ENCODE data around the gene FOXG1. TPM values are rescaled to one million over a fixed set of nuclear protein-coding genes. Genes with fewer than 3 reads are reported as not detected.
A peak's percentile ranks its signal among the peaks of the same experiment; 100 is the strongest.

FOXG1 gene
- total and polyA plus RNA-seq, 8 donors, result not detected

DNA sequence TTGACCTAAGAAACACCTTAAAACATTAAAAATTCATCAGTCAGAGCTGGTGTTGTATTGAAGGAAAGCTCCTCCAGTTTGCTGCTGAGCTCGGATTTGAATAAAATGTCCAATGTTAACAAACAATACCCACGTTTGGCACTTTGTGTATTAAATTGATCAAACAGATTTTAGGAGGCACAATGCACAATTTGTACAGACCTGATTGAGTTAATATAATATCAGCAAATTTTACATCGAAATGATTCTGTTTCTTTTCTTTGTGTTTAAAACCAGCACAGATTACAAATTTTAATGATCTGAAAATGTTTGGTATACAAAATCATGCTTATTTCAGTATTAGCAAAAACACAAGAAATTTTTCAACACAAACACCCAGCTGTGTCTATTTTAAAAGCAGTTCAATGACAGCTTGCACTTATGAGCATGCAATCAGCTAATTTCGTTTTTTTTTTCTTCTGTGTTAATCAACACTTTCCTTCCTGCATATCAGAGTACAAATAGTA is 2.8 kb upstream of the FOXG1 start:
- Histone ChIP-seq H3K4me3 (no peak overlapping the region), H3K27ac (no peak overlapping the region), H3K36me3 (no peaks in the 10 kb centered on the region), H3K9me3 (no peaks in the 10 kb centered on the region), H3K27me3 (peaks cover under 1 to 70% (median 27%) of the 10 kb centered on the region in 4 donors), H3K4me1 (peaks cover 0 to 4% (median 0%) of the 10 kb centered on the region in 3 donors)
- TF ChIP-seq, protein P1, sequence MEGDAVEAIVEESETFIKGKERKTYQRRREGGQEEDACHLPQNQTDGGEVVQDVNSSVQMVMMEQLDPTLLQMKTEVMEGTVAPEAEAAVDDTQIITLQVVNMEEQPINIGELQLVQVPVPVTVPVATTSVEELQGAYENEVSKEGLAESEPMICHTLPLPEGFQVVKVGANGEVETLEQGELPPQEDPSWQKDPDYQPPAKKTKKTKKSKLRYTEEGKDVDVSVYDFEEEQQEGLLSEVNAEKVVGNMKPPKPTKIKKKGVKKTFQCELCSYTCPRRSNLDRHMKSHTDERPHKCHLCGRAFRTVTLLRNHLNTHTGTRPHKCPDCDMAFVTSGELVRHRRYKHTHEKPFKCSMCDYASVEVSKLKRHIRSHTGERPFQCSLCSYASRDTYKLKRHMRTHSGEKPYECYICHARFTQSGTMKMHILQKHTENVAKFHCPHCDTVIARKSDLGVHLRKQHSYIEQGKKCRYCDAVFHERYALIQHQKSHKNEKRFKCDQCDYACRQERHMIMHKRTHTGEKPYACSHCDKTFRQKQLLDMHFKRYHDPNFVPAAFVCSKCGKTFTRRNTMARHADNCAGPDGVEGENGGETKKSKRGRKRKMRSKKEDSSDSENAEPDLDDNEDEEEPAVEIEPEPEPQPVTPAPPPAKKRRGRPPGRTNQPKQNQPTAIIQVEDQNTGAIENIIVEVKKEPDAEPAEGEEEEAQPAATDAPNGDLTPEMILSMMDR (IDR thresholded peaks at IDR 0.05), result no peak
- DNase-seq (no peak), ATAC-seq (no peak), FAIRE-seq (no peak)
- WGBS, 2 donors, result 5 to 10% methylated on average over 4 of the region's 4 CpGs
- intact Hi-C loops (cut with DNase I), result no loop called here

DNA sequence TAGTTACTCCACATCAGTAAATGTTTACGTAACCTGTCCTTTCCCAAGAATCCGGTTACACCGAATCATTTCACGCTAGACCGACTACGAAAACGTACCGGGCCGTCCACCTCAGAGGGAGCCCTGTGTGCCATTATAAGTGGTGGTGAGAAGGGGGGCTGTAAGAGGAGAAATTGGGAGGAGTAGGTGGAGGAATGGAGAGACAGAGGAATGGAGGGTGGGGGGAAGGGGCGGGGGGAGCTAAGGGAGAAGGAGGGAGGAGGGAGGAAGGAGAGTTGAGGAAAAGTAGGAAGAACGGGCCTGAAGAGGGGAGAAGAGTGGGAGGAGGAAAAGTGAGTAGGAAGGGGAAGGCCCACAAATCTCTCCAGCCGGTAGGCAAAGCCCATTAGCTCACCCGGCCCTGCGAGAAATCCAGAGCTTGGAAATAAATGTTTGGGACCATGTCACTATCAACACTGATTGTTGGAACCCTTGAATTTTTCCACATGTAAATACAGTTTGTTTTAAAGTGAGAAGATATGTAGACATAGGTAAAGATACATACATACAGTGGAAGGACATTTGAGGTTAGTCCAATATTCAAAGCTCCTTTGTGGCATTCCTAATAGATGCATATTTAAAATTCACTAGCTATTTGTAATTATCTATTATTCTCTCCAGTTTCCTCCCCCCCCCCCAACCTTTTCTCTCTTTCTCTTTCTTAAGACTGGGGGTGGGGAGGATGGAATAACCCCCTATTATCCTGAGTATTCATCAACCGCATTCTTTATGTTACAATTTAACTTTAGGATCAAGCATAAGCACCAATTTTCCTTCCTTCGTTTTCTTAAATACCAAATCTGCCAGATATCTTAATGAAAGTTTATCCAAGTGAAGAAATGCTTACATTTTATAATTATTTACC is 2.1 kb upstream of the FOXG1 start:
- intact Hi-C loops (cut with DNase I), result no loop called here
- Histone ChIP-seq H3K4me3 (no peak overlapping the region), H3K27me3 (peaks cover 0 to 71% (median 32%) of the 10 kb centered on the region in 4 donors), H3K4me1 (no peaks in the 10 kb centered on the region), H3K36me3 (no peaks in the 10 kb centered on the region), H3K9me3 (no peaks in the 10 kb centered on the region), H3K27ac (no peak overlapping the region)
- WGBS, 2 donors, result 9 to 13% methylated on average over 16 of the region's 16 CpGs
- TF ChIP-seq, protein P1 (IDR thresholded peaks at IDR 0.05), result no peak
- DNase-seq (no peak), FAIRE-seq (no peak), ATAC-seq (no peak)

DNA sequence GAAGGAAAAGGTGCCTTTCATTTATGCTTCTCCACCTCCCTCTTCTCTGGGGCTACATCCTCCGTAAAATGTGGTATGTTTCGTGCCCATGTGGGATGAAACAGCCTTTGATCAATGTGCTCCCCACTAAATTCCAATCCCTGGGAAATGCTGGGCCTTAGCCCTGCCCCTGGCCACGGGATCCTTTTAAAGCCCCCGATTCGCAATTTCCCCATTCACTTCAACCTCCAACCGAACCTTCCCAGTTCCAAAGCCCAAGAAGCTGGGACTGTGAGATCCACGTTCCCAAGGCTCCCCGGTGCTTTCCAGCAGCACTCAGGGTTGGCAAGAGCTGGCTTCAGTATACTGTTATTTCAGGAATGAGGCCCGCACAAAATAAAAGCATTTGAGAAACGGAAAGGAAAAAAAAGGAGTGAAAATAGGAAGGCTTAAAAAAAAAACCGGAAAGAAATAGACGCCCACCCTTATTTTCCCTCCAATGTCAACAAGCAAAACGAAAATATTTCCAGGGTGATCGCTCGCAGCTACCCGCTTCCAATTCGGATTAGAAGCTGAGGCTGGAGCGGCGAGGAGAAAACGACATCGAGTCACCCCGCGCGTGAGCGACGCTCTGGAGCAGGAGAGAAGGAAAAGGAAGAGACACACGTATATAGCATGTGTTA is 1.3 kb upstream of the FOXG1 start:
- DNase-seq, result no peak
- peak overlapping the region in 1 of 4 donors; percentile 39 for H3K4me3 ChIP-seq

DNA sequence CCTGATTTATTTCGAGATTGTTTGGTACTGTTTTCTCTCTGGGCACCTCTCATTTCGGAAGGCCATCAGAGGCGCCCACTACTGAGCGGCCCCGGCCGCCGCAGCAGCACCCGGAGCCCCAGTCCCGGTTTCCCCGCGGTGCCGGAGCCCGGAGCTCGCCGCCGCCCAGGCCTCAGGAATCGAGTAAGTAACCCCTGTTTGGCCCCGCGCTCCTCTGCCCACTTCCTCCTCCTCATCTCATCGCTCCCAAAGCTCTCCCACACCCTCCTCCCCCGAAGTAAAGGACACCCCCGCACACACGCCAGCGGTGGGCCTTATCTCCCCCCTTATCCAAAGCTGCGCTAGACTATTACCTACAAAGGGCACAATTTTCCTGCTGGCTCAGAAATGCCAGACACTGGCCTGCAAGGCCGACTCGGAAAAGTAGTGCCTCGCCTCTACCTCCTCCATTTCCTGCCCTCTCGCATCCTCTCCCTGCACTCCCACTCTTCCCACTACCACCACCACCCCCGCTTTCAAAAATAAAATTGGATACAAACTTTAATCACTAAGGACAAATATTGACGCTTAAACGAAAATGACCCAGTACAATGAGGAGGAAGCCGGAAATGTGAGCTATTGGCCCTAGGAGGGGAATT is 637 bp upstream of the FOXG1 start:
- no peak overlapping the region for H3K27ac ChIP-seq
- no peaks in the 10 kb centered on the region for H3K4me1 ChIP-seq
- H3K4me3 ChIP-seq, result peak overlapping the region in 2 of 4 donors; percentile 14 to 39
- TF ChIP-seq, protein P1 (IDR thresholded peaks at IDR 0.05), result no peak
- intact Hi-C loops (cut with DNase I), result no loop called here
- peak in 3 of 4 donors; percentile 14 to 59 (median 25) for ATAC-seq
- DNase-seq, result peak in 1 of 6 donors; percentile 61
- 7 to 10% methylated on average over 31 to 33 of the region's 33 CpGs for WGBS, 2 donors
- peaks cover 6 to 75% (median 36%) of the 10 kb centered on the region in 4 donors for H3K27me3 ChIP-seq
- no peaks in the 10 kb centered on the region for H3K9me3 ChIP-seq
- no peak for FAIRE-seq
- H3K36me3 ChIP-seq, result no peaks in the 10 kb centered on the region

More for the DNA sequence above, 1.3 kb upstream of the FOXG1 start:
- no peaks in the 10 kb centered on the region for H3K9me3 ChIP-seq
- FAIRE-seq (no peak), ATAC-seq (peak in 1 of 4 donors; percentile 28)
- TF ChIP-seq, protein P1 (IDR thresholded peaks at IDR 0.05), result no peak
- intact Hi-C loops (cut with DNase I), result no loop called here
- H3K27ac ChIP-seq, result no peak overlapping the region
- H3K27me3 ChIP-seq, result peaks cover 4 to 71% (median 34%) of the 10 kb centered on the region in 4 donors
- no peaks in the 10 kb centered on the region for H3K36me3 ChIP-seq
- WGBS, 2 donors, result 15 to 17% methylated on average over 27 of the region's 27 CpGs
- H3K4me1 ChIP-seq, result no peaks in the 10 kb centered on the region
